GM21360 (cell line): Measurements from ENCODE around the gene SLC28A2.

ENCODE experiments used
- ATAC-seq: cut with Tn5 transposase; IDR thresholded peaks from one replicate; pipeline ENCODE4 v1.9.1; 2021; ENCODE audit warnings: mild to moderate bottlenecking, moderate library complexity; ENCODE audit not compliant: unreplicated experiment

The SLC28A2 gene

GRCh38 chr15:45320581-45321205, 68.7 kb downstream of the SLC28A2 start:
- no peak for ATAC-seq

GRCh38 chr15:45326280-45326679, 74.2 kb downstream of the SLC28A2 start:
- ATAC-seq: no peak

GRCh38 chr15:45326741-45327140, 74.7 kb downstream of the SLC28A2 start:
- no peak for ATAC-seq
